HepG2 (cell line): ENCODE data around the gene SCRT2. TPM values are rescaled to one million over a fixed set of nuclear protein-coding genes. Genes with fewer than 3 reads are reported as not detected.

Experiments
- CEBPG ChIP-seq: IDR thresholded peaks from 2 replicates; pipeline ENCODE4 v1.6.1; 2016
- DZIP1 ChIP-seq: sonication (generic); formaldehyde crosslinking; IDR thresholded peaks from 2 replicates; pipeline ENCODE4 v1.5.0; 2020; ENCODE audit warnings: mild to moderate bottlenecking, missing genetic modification reagents
- EHMT2 ChIP-seq: fragments of 200-600 bp; sonication (generic); IDR thresholded peaks from 2 replicates; pipeline ENCODE4 v1.7.0; 2017; ENCODE audit warnings: antibody characterized with exemption, low read depth, low read length, borderline replicate concordance
- FOSL1 ChIP-seq: sonication (generic); formaldehyde crosslinking; IDR thresholded peaks from 2 replicates; pipeline ENCODE4 v1.9.0; 2021; ENCODE audit warnings: missing genetic modification reagents, borderline replicate concordance
- LRRFIP1 ChIP-seq: sonication (generic); formaldehyde crosslinking; conservative IDR thresholded peaks from 2 replicates; pipeline ENCODE4 v1.4.0; 2020; ENCODE audit warnings: missing genetic modification reagents
- MAFK ChIP-seq, 2 experiments: IDR thresholded peaks in 1 of 2; conservative IDR thresholded peaks in 1 of 2; 2 replicates each; pipeline ENCODE4 v1.6.1; 2011; ENCODE audit warnings: improper control_type of control experiment in 2 of 2, low read length in 2 of 2
- MEIS2 ChIP-seq: sonication (generic); formaldehyde crosslinking; IDR thresholded peaks from 2 replicates; pipeline ENCODE4 v1.9.0; 2021; ENCODE audit warnings: mild to moderate bottlenecking, missing genetic modification reagents
- NPAS2 ChIP-seq: sonication (generic); formaldehyde crosslinking; IDR thresholded peaks from 2 replicates; pipeline ENCODE4 v1.8.0; 2022; ENCODE audit warnings: mild to moderate bottlenecking, missing genetic modification reagents, borderline replicate concordance
- SETDB1 ChIP-seq: sonication (generic); formaldehyde crosslinking; IDR thresholded peaks from 2 replicates; pipeline ENCODE4 v1.5.1; 2020; ENCODE audit warnings: missing genetic modification reagents, mild to moderate bottlenecking, borderline replicate concordance
- SOX6 ChIP-seq, 2 experiments: fragments of 450-650 bp in 1 of 2; sonication (generic) in 1 of 2; formaldehyde crosslinking in 1 of 2; IDR thresholded peaks; 2 replicates each; pipeline versions ENCODE4 v1.4.0 to v1.6.1; 2017 to 2020; ENCODE audit warnings: antibody characterized with exemption in 1 of 2, mild to moderate bottlenecking in 1 of 2, missing genetic modification reagents in 1 of 2
- STAT6 ChIP-seq: sonication (generic); formaldehyde crosslinking; IDR thresholded peaks from 2 replicates; pipeline ENCODE4 v1.4.0; 2020; ENCODE audit warnings: missing genetic modification reagents, mild to moderate bottlenecking, borderline replicate concordance
- ZNF180 ChIP-seq: sonication (generic); formaldehyde crosslinking; IDR thresholded peaks from 2 replicates; pipeline ENCODE4 v1.4.0; 2020; ENCODE audit warnings: low read depth, missing genetic modification reagents, borderline replicate concordance
- ZNF558 ChIP-seq: sonication (generic); formaldehyde crosslinking; IDR thresholded peaks from 2 replicates; pipeline ENCODE4 v1.9.0; 2022; ENCODE audit warnings: mild to moderate bottlenecking, missing genetic modification reagents, borderline replicate concordance
- ZNF569 ChIP-seq: sonication (generic); formaldehyde crosslinking; IDR thresholded peaks from 2 replicates; pipeline ENCODE4 v1.5.0; 2020; ENCODE audit warnings: mild to moderate bottlenecking, missing genetic modification reagents, moderate library complexity, borderline replicate concordance
- ZNF574 ChIP-seq: sonication (generic); formaldehyde crosslinking; IDR thresholded peaks from 2 replicates; pipeline ENCODE4 v1.4.0; 2020; ENCODE audit warnings: missing genetic modification reagents
- ZNF790 ChIP-seq: sonication (generic); formaldehyde crosslinking; IDR thresholded peaks from 2 replicates; pipeline ENCODE4 v1.8.0; 2022; ENCODE audit warnings: missing genetic modification reagents, mild to moderate bottlenecking, borderline replicate concordance
- ZNF879 ChIP-seq: sonication (generic); formaldehyde crosslinking; IDR thresholded peaks from 2 replicates; pipeline ENCODE4 v1.8.1; 2023; ENCODE audit warnings: missing genetic modification reagents
- polyA plus RNA-seq, 8 experiments: library from polyadenylated mRNA; depleted of rRNA in 3 of 8; stranded (reverse) in 7 of 8; unstranded in 1 of 8; fragments of >200 nt; fragmentation: Illumina TruSeq in 4 of 8; extraction: Trizol in 4 of 8; gene quantifications; 2 replicates each; pipeline versions ENCODE4 v1.2.1 to v1.2.3, GENCODE V29; 2011 to 2016; ENCODE audit warnings: low read depth in 4 of 8, missing spikeins in 1 of 8, mixed read lengths in 1 of 8; ENCODE audit not compliant: insufficient read depth in 1 of 8
- total RNA-seq, 5 experiments: library from RNA; depleted of rRNA; stranded (reverse); fragments of >200 nt; fragmentation: Illumina TruSeq; extraction: Trizol; gene quantifications; 2 replicates each; pipeline ENCODE4 v1.2.3, GENCODE V29; 2016; ENCODE audit warnings: low read depth in 1 of 5

Gene SCRT2
- total and polyA plus RNA-seq, 2 of the 13 experiments (the other 11 are each of a cell fraction or from before 2014, with no cell fraction given), result not detected

- TF ChIP-seq ZNF879 (0 out of 2 replicates have a peak, but pooled peaks have one; percentile 27), ZNF569 (CRISPR knock-in tag) (no peak), SETDB1 (CRISPR knock-in tag) (peak; percentile 83; the same call in 1 of the 2 replicates), CEBPG (CRISPR knock-in tag) (peak; percentile 60), MEIS2 (CRISPR knock-in tag) (peak; percentile 30; the same call in 1 of the 2 replicates), ZNF558 (CRISPR knock-in tag) (no peak), LRRFIP1 (0 out of 2 replicates have a peak, but pooled peaks have one; percentile 25), EHMT2 (no peak), ZNF790 (no peak), ZNF574 (CRISPR knock-in tag) (peak; percentile 93), MAFK (conservative IDR thresholded peaks at IDR 0.05 in 1 of 2, IDR thresholded peaks at IDR 0.05 in 1 of 2; ENCODE audit: low read length in 2 of 2) (no peak; a peak in 2 of 4 replicates), DZIP1 (CRISPR knock-in tag) (0 out of 2 replicates have a peak, but pooled peaks have one; percentile 65), STAT6 (CRISPR knock-in tag) (peak; percentile 92), SOX6 (IDR thresholded peaks at IDR 0.05) (no peak), SOX6 (CRISPR knock-in tag; IDR thresholded peaks at IDR 0.05) (peak; percentile 82), NPAS2 (CRISPR knock-in tag) (no peak), FOSL1 (CRISPR knock-in tag) (no peak), ZNF180 (no peak)
These were observed 30.1 kb downstream of the SCRT2 start (continued) for GRCh38 chr20:645318-646106.
